K562 (cell line): Measurements from ENCODE around the gene ATP6V0A4. TPM values are rescaled to one million over a fixed set of nuclear protein-coding genes. Genes with fewer than 3 reads are reported as not detected.

Source experiments
- KAT2B ChIP-seq: IDR thresholded peaks from one replicate; pipeline ENCODE4 v1.6.1; 2012; ENCODE audit warnings: low read depth, mild to moderate bottlenecking, control low read depth, inconsistent platforms, low read length, moderate library complexity
- TRIM28 ChIP-seq: fragments of 450-650 bp; IDR thresholded peaks from 2 replicates; pipeline ENCODE4 v1.6.1; 2017
- polyA plus RNA-seq, 8 experiments: library from polyadenylated mRNA; depleted of rRNA in 4 of 8; stranded (reverse) in 5 of 8; unstranded in 3 of 8; fragments of >200 nt; fragmentation: Nextera tagmentation in 2 of 8; fragmentation: Illumina TruSeq in 1 of 8; extraction: Ambion mirVana in 2 of 8; extraction: Trizol in 1 of 8; gene quantifications; 2 replicates each; pipeline versions ENCODE4 v1.2.1 to v1.2.3, GENCODE V29; 2011 to 2014; ENCODE audit warnings: inconsistent platforms in 1 of 8, missing spikeins in 1 of 8
- total RNA-seq, 7 experiments: library from RNA; depleted of rRNA in 6 of 7; stranded (reverse); fragments of >200 nt in 6 of 7; fragmentation: Illumina TruSeq in 2 of 7; extraction: Trizol in 2 of 7; gene quantifications; 2 replicates each; pipeline versions ENCODE4 v1.2.1 to v1.2.3, GENCODE V29; 2011 to 2021; ENCODE audit warnings: low replicate concordance in 1 of 7
- TF ChIP-seq, protein P1 (sequence below), 3 experiments: IDR thresholded peaks in 2 of 3; conservative IDR thresholded peaks in 1 of 3; 2 replicates each; pipeline ENCODE4 v1.5.1; 2011 to 2012; ENCODE audit warnings: low read length in 3 of 3, mild to moderate bottlenecking in 3 of 3, control low read depth in 2 of 3, improper control_type of control experiment in 1 of 3, inconsistent platforms in 1 of 3, low read depth in 1 of 3, mixed read lengths in 1 of 3, moderate library complexity in 1 of 3; ENCODE audit not compliant: insufficient read depth in 2 of 3
- TF ChIP-seq, protein P2 (sequence below): fragments of 450-650 bp; IDR thresholded peaks from 2 replicates; pipeline ENCODE4 v1.6.1; 2016; ENCODE audit warnings: mild to moderate bottlenecking
- TF ChIP-seq, protein P3 (sequence below), 2 experiments: fragments of 450-650 bp in 1 of 2; IDR thresholded peaks; 2 replicates each; pipeline ENCODE4 v1.6.1; 2011 to 2017; ENCODE audit warnings: low read depth in 2 of 2, antibody characterized with exemption in 1 of 2, borderline replicate concordance in 1 of 2, low read length in 1 of 2, mild to moderate bottlenecking in 1 of 2, mixed read lengths in 1 of 2; ENCODE audit not compliant: control insufficient read depth in 1 of 2

Gene ATP6V0A4
- total and polyA plus RNA-seq, 9 of the 15 experiments (the other 6 are each of a cell fraction or from before 2014, with no cell fraction given): 0.03 TPM; not detected in 8

DNA sequence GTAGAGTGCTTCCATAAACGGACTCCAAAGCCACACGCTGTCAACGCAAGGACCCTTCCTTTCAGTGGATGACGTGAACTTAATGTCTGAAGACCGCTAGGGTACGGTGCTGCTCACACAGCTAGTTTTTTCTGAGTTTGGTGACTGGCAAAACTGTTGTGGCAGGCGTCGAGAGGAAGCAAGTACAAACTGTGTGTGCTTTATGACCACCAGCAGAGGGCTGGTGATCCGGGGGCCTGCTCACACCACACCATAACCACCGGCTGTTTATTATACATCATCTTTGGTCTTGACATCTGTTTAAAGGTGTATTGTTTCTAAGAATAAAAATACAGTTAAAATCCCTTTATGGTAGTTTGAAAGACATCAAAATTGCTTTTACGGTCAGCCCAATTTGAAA lies 37.1 kb upstream of the ATP6V0A4 start (continued):
- TF ChIP-seq, protein P1, sequence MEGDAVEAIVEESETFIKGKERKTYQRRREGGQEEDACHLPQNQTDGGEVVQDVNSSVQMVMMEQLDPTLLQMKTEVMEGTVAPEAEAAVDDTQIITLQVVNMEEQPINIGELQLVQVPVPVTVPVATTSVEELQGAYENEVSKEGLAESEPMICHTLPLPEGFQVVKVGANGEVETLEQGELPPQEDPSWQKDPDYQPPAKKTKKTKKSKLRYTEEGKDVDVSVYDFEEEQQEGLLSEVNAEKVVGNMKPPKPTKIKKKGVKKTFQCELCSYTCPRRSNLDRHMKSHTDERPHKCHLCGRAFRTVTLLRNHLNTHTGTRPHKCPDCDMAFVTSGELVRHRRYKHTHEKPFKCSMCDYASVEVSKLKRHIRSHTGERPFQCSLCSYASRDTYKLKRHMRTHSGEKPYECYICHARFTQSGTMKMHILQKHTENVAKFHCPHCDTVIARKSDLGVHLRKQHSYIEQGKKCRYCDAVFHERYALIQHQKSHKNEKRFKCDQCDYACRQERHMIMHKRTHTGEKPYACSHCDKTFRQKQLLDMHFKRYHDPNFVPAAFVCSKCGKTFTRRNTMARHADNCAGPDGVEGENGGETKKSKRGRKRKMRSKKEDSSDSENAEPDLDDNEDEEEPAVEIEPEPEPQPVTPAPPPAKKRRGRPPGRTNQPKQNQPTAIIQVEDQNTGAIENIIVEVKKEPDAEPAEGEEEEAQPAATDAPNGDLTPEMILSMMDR (IDR thresholded peaks at IDR 0.05 in 2 of 3, conservative IDR thresholded peaks at IDR 0.05 in 1 of 3; ENCODE audit: insufficient read depth in 2 of 3, low read depth in 1 of 3, low read length in 3 of 3): peak; percentile 33 to 46 (median 44)
- TF ChIP-seq TRIM28 (no peak), KAT2B (no peak)
- TF ChIP-seq, protein P2, sequence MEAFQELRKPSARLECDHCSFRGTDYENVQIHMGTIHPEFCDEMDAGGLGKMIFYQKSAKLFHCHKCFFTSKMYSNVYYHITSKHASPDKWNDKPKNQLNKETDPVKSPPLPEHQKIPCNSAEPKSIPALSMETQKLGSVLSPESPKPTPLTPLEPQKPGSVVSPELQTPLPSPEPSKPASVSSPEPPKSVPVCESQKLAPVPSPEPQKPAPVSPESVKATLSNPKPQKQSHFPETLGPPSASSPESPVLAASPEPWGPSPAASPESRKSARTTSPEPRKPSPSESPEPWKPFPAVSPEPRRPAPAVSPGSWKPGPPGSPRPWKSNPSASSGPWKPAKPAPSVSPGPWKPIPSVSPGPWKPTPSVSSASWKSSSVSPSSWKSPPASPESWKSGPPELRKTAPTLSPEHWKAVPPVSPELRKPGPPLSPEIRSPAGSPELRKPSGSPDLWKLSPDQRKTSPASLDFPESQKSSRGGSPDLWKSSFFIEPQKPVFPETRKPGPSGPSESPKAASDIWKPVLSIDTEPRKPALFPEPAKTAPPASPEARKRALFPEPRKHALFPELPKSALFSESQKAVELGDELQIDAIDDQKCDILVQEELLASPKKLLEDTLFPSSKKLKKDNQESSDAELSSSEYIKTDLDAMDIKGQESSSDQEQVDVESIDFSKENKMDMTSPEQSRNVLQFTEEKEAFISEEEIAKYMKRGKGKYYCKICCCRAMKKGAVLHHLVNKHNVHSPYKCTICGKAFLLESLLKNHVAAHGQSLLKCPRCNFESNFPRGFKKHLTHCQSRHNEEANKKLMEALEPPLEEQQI: no peak
- TF ChIP-seq, protein P3, sequence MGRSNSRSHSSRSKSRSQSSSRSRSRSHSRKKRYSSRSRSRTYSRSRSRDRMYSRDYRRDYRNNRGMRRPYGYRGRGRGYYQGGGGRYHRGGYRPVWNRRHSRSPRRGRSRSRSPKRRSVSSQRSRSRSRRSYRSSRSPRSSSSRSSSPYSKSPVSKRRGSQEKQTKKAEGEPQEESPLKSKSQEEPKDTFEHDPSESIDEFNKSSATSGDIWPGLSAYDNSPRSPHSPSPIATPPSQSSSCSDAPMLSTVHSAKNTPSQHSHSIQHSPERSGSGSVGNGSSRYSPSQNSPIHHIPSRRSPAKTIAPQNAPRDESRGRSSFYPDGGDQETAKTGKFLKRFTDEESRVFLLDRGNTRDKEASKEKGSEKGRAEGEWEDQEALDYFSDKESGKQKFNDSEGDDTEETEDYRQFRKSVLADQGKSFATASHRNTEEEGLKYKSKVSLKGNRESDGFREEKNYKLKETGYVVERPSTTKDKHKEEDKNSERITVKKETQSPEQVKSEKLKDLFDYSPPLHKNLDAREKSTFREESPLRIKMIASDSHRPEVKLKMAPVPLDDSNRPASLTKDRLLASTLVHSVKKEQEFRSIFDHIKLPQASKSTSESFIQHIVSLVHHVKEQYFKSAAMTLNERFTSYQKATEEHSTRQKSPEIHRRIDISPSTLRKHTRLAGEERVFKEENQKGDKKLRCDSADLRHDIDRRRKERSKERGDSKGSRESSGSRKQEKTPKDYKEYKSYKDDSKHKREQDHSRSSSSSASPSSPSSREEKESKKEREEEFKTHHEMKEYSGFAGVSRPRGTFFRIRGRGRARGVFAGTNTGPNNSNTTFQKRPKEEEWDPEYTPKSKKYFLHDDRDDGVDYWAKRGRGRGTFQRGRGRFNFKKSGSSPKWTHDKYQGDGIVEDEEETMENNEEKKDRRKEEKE (IDR thresholded peaks at IDR 0.05; ENCODE audit: borderline replicate concordance in 1 of 2, control insufficient read depth in 1 of 2, low read depth in 2 of 2, low read length in 1 of 2): no peak
